DND-41 (cell line): ENCODE measurements around the gene CD72.

Experiments used
- ATAC-seq: fragments of 200-7000 bp; cut with Tn5 transposase; 3 replicates; pipeline ENCODE4 v1.9.1; 2021; ENCODE audit warnings: low read depth; ENCODE audit not compliant: insufficient read depth
- DNase-seq: peaks from one replicate; pipeline ENCODE4 v3.0.0-alpha.2; 2020
- H2AFZ ChIP-seq: 2 replicates; pipeline ENCODE4 v1.6.0; 2012; ENCODE audit warnings: low read depth, low read length
- H3K27ac ChIP-seq: 2 replicates; pipeline ENCODE4 v1.5.1; 2012; ENCODE audit warnings: low read length, inconsistent platforms
- H3K27me3 ChIP-seq: fragments of 200-600 bp; sonication (generic); 2 replicates; pipeline ENCODE4 v1.6.0; 2012; ENCODE audit warnings: low read length, mild to moderate bottlenecking, inconsistent platforms; ENCODE audit not compliant: insufficient read depth, poor library complexity
- H3K36me3 ChIP-seq: 2 replicates; pipeline ENCODE4 v1.5.1; 2012; ENCODE audit warnings: low read length, inconsistent platforms; ENCODE audit not compliant: insufficient read depth
- H3K4me1 ChIP-seq: 2 replicates; pipeline ENCODE4 v1.5.1; 2012; ENCODE audit warnings: mild to moderate bottlenecking, low read length; ENCODE audit not compliant: insufficient read depth
- H3K4me2 ChIP-seq: 2 replicates; pipeline ENCODE4 v1.6.0; 2012; ENCODE audit warnings: mild to moderate bottlenecking, moderate library complexity, low read length, inconsistent platforms; ENCODE audit not compliant: insufficient read depth
- H3K4me3 ChIP-seq, 2 experiments: fragments of 200-600 bp in 1 of 2; shearing (Covaris generic) in 1 of 2; 2 replicates each; pipeline ENCODE4 v1.5.1; 2012 to 2016; ENCODE audit warnings: inconsistent platforms in 2 of 2, low read length in 2 of 2, mild to moderate bottlenecking in 2 of 2, low read depth in 1 of 2, moderate library complexity in 1 of 2
- H3K79me2 ChIP-seq: 2 replicates; pipeline ENCODE4 v1.6.0; 2012; ENCODE audit warnings: low read length, inconsistent platforms; ENCODE audit not compliant: insufficient read depth
- H3K9ac ChIP-seq: 2 replicates; pipeline ENCODE4 v1.6.0; 2012; ENCODE audit warnings: low read depth, mild to moderate bottlenecking, inconsistent platforms, low read length, moderate library complexity
- H3K9me3 ChIP-seq: 2 replicates; pipeline ENCODE4 v1.5.1; 2012; ENCODE audit warnings: low read length, moderate library complexity, mild to moderate bottlenecking, inconsistent platforms; ENCODE audit not compliant: insufficient read depth, severe bottlenecking
- H4K20me1 ChIP-seq: 2 replicates; pipeline ENCODE4 v1.6.0; 2012; ENCODE audit warnings: low read length; ENCODE audit not compliant: insufficient read depth
- EZH2 ChIP-seq: IDR thresholded peaks from 3 replicates; pipeline ENCODE4 v1.6.1; 2012; ENCODE audit warnings: borderline replicate concordance, low read depth, mild to moderate bottlenecking, moderate library complexity, low read length, inconsistent platforms; ENCODE audit not compliant: severe bottlenecking
- TF ChIP-seq, protein P1 (sequence below): IDR thresholded peaks from 2 replicates; pipeline ENCODE4 v1.5.1; 2012; ENCODE audit warnings: borderline replicate concordance, low read length, moderate library complexity, mild to moderate bottlenecking; ENCODE audit not compliant: poor library complexity, severe bottlenecking; ENCODE audit errors: extremely low read depth

Gene CD72

DNA sequence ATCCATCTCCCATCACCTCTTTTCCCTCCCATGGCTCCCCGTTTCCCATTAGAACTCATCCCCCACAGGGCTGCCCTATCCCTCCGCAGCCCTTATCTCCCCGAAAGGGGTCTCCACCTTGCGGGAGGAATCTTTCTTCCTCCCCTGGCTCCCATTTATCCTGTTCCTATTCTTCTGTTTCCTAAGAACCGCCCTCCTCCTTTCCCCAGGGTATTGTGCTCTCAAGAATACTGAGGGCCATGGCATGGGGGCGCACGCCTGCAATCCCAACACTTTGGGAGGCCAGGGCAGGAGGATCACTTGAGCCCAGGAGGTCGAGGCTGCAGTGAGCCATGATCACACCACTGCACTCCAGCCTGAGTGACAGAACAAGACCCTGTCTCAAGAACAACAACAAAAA is 665 bp downstream of the CD72 start:
- Histone ChIP-seq H3K9ac (peak overlapping the region; percentile 70), H3K9me3 (no peaks in the 10 kb centered on the region), H3K36me3 (peaks cover 5% of the 10 kb centered on the region; the same call in 1 of the 2 replicates), H3K79me2 (peaks cover 19% of the 10 kb centered on the region), H4K20me1 (no peaks in the 10 kb centered on the region), H3K27me3 (no peaks in the 10 kb centered on the region), H3K4me2 (peak overlapping the region; percentile 71), H3K4me1 (peaks cover 78% of the 10 kb centered on the region), H3K27ac (peak overlapping the region; percentile 99), H2AFZ (no peak overlapping the region), H3K4me3 (peak overlapping the region in 1 of 2 experiments; percentile 54; a peak in 1 of 4 replicates)
- no peak for DNase-seq
- ATAC-seq: no peak
- TF ChIP-seq EZH2: no peak
- TF ChIP-seq, protein P1, sequence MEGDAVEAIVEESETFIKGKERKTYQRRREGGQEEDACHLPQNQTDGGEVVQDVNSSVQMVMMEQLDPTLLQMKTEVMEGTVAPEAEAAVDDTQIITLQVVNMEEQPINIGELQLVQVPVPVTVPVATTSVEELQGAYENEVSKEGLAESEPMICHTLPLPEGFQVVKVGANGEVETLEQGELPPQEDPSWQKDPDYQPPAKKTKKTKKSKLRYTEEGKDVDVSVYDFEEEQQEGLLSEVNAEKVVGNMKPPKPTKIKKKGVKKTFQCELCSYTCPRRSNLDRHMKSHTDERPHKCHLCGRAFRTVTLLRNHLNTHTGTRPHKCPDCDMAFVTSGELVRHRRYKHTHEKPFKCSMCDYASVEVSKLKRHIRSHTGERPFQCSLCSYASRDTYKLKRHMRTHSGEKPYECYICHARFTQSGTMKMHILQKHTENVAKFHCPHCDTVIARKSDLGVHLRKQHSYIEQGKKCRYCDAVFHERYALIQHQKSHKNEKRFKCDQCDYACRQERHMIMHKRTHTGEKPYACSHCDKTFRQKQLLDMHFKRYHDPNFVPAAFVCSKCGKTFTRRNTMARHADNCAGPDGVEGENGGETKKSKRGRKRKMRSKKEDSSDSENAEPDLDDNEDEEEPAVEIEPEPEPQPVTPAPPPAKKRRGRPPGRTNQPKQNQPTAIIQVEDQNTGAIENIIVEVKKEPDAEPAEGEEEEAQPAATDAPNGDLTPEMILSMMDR: no peak

GRCh38 chr9:35616681-35617459 is 1.3 kb downstream of the CD72 start:
- Histone ChIP-seq H4K20me1 (no peaks in the 10 kb centered on the region), H3K9ac (peak overlapping the region; percentile 70), H3K27me3 (no peaks in the 10 kb centered on the region), H3K27ac (peak overlapping the region; percentile 99), H3K36me3 (peaks cover 5% of the 10 kb centered on the region; the same call in 1 of the 2 replicates), H3K79me2 (peaks cover 19% of the 10 kb centered on the region), H3K4me3 (no peak overlapping the region), H3K4me1 (peaks cover 71% of the 10 kb centered on the region), H3K9me3 (no peaks in the 10 kb centered on the region), H3K4me2 (peak overlapping the region; percentile 71), H2AFZ (no peak overlapping the region)
- DNase-seq (no peak), ATAC-seq (no peak)
- TF ChIP-seq EZH2: no peak
- TF ChIP-seq, protein P1: no peak

- Histone ChIP-seq H3K79me2 (peaks cover 19% of the 10 kb centered on the region), H3K27ac (peak overlapping the region; percentile 99), H3K9me3 (no peaks in the 10 kb centered on the region), H3K9ac (peak overlapping the region; percentile 70), H3K27me3 (no peaks in the 10 kb centered on the region), H3K4me1 (peaks cover 64% of the 10 kb centered on the region), H3K36me3 (peaks cover 5% of the 10 kb centered on the region; the same call in 1 of the 2 replicates), H3K4me3 (peak overlapping the region in 1 of 2 experiments; percentile 27; a peak in 1 of 4 replicates), H2AFZ (no peak overlapping the region), H3K4me2 (peak overlapping the region; percentile 71), H4K20me1 (no peaks in the 10 kb centered on the region)
- TF ChIP-seq, protein P1: no peak
- no peak for TF ChIP-seq EZH2
- no peak for ATAC-seq
- DNase-seq: peak; percentile 56
Measured at GRCh38 chr9:35615981-35616680, 2.1 kb downstream of the CD72 start.
